A549 (cell line): ENCODE results near the gene C2orf80.

Source experiments
- MAFK ChIP-seq: fragments of 450-650 bp; IDR thresholded peaks from 2 replicates; pipeline ENCODE4 v1.6.1; 2014; ENCODE audit not compliant: partially characterized antibody
- SMC3 ChIP-seq: fragments of >200 bp; sonication (Bioruptor Twin); formaldehyde crosslinking; IDR thresholded peaks from 3 replicates; pipeline ENCODE4 v1.6.1; 2018; ENCODE audit warnings: inconsistent platforms
- TF ChIP-seq, protein P1 (sequence below): fragments of >200 bp; sonication (Bioruptor Twin); formaldehyde crosslinking; IDR thresholded peaks from 3 replicates; pipeline ENCODE4 v1.5.1; 2016

- TF ChIP-seq SMC3 (no peak), MAFK (no peak)
- TF ChIP-seq, protein P1, sequence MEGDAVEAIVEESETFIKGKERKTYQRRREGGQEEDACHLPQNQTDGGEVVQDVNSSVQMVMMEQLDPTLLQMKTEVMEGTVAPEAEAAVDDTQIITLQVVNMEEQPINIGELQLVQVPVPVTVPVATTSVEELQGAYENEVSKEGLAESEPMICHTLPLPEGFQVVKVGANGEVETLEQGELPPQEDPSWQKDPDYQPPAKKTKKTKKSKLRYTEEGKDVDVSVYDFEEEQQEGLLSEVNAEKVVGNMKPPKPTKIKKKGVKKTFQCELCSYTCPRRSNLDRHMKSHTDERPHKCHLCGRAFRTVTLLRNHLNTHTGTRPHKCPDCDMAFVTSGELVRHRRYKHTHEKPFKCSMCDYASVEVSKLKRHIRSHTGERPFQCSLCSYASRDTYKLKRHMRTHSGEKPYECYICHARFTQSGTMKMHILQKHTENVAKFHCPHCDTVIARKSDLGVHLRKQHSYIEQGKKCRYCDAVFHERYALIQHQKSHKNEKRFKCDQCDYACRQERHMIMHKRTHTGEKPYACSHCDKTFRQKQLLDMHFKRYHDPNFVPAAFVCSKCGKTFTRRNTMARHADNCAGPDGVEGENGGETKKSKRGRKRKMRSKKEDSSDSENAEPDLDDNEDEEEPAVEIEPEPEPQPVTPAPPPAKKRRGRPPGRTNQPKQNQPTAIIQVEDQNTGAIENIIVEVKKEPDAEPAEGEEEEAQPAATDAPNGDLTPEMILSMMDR, result no peak
These were observed 6.3 kb downstream of the C2orf80 start for GRCh38 chr2:208183526-208183925.
